GM15510 (cell line): ENCODE results near the gene HOXA3.

ENCODE experiments used
- POLR2A ChIP-seq: IDR thresholded peaks from 3 replicates; pipeline ENCODE4 v1.6.1; 2011; ENCODE audit warnings: borderline replicate concordance; ENCODE audit not compliant: insufficient read length; ENCODE audit errors: extremely low read depth

The HOXA3 gene

DNA sequence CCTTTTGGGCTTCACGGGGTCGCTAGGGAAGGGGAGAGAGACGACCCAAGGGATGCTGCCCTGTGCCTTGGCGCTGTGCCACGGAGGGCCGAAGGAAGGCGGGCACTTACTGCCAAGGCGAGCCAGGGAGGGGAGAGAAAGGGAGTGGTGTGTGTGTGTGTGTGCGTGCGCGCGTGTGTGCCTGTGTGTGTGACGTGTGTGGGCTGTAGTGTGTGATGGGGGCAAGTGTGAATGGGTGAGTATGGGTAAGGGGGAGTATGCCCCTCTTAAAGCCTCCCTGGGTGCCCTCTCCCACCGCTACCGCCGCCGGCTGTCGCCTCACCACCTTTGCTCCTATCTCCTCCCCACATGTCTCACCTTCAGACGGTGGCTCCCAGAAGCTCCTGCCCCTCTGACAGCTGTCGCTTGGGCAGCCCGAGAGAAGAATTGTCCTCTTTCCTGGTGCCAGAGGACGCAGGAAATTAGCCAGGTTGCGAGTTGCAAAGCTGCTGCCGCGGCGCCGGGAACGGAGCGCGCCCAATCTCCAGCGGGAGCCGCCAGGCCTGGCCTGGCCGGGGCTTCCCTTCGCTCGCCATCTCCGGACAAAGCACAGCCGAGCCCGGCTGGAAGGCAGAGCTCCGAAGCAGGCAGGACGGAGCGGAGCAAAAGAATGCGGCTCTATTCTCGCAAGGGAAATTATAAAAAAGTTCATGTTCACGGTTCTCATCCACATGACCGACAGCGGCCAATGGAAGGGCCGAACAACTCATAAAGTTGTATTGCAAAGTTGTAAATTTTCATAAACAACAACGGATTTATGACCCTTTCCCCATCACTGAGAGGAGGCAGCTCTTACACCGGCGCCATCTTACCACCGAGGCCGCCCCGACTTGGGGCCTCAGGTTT is at the start of gene HOXA3:
HOXA3 (minus strand) TSS at position 653 of the 885 bp plus-strand sequence. CDS start 41,943 bp downstream, outside the sequence.
- no peak for TF ChIP-seq POLR2A

DNA sequence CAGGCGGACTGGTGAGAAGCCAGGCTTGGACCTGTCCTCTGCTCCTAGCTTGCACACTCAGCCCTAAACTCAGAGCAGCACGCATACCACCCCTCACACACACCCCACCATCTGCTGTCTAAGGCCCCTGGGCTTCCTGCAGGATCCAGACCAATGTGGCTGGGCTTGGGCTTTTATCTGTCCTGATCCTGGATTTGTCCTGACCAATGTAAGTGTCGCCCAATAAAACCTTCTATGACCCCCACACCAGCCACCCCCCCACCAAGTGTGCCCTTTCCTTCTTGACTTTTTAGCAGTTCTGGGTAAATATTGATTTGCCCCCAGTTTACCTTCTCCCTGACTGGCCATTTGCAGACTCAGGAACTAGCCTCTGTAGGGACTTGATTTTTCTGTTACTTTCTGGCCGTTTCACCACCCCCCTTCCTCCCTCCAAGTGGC is 49.2 kb upstream of the HOXA3 start:
- no peak for TF ChIP-seq POLR2A

DNA sequence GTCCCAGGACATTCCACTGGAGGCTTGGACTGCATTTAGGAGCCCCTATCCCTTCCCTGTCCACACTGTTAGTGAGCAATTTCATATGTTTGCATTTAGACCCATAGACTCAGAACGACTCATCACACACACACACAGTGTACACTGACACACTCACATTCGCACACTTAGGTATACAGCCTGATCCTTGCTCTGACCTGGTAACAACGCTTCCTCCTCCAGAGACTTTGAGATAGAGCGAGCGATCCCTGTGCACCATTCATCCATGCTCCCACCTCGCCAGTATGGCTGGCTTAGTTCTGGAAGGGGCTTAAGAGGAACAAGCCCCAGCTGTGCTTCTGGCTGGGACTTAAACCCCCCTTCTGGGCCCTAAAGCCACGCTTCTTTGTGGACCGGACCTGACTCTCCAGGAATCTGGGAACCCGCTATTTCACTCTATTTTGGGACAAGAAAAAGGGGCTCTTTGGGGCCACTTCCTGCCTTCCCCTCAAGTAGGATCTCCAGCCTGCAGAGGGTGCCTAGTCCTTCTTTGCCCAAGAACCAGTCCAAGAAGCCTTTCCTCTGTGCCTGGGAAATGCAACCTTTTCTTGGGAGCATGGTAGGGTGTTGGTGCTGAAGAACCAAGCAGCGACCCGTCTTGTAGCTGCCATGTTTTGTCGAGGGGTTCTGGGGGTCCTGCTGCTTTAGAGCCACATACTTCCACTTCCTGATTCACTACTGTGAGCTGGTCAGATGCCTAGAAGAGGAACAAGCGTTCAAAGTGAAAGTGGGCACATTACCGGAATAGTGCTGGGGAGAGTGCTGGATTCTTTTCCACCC is 48.6 kb upstream of the HOXA3 start:
- no peak for TF ChIP-seq POLR2A

DNA sequence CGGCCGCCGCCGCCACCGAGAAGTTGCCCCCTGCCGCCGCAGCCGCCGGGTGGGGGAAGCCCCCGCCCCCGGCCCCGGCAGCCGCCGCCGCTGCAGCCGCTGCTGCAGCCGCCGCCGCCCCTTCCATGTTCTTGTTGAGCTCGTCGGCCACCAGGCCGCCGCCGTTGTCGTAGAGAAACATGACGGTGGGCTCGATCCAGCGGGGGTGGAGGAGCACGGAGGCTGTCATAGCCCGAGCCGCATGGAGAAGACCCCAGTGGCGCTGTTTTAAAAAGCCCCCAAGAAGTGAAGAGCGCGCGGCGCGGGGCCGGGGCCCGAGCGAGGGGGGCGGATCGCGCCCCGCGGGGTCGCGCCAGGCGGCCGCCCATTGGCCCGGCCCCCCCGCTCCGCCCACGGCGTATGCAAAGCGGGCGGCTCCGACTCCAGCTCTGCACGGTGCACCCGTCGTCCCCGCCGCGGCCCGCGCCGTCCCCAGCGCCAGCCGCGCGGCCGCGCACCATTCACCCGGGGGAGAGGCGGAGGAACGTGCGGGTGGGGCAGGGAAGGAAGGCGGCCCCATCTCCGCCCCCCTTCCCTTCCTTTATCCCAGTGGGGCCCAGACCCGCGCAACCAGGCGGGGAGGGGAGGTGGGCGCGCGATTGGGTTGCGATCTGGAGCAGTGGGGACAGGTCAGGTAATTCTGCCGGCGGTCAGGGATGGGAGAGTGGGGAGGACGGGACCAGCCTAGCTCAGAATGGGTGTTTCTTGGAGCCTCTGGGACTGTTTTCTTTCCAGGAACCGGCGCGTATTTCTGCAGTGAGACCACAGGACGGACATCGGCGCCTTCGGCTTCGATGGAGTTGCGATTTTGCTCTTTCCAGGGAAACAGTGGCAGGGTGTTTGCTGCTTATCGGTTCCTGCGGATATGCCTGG is 47.7 kb upstream of the HOXA3 start, which contains the start of gene HOXA13:
HOXA13 (minus strand) TSS at position 243 of the 912 bp plus-strand sequence; CDS start at position 229, 14 bp downstream.
- TF ChIP-seq POLR2A: no peak

DNA sequence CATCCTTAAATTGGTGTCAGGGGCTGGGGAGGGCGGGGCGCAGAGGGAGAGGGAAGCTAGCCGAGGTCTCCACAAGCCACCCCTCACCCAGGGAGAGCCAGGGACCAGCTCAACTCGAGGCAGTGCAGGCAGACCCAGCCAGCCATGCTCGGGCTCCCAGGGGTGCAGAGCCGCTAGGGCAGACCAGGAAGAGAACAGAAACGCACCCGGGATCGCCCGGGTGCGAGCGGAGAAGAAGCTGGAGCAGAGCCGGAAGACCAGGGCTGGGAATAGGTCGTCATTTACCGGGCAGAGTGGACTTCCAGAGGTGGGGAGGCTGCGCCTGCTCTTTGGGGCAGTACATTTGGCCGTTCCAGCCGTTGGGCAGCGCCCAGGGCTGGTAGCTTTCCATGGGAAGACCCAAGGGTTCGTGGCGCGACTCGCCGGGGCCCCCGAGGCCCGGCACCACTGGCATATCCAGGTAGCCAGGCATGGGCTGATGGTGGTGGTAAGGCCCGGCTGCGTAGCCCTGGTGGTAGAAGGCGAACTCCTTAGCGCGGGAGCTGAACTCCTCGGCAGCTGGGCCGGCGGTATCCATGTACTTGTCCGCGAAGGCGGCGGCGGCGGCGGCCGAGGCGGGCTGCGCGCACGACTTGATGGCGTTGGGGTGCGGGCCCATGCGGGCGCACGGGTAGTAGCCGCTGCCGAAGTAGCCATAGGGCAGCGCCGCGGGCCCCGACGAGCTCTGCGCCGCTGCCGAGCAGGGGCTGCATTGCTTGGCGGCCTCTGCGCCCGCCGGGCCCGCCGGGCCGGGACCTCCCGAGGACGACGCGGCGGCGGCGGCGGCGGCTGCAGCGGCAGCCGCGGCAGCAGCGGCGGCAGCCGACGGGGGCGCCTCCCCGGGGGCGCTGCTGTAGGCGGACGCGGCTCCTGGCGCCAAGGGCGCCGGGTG is 46.8 kb upstream of the HOXA3 start:
- TF ChIP-seq POLR2A: no peak

DNA sequence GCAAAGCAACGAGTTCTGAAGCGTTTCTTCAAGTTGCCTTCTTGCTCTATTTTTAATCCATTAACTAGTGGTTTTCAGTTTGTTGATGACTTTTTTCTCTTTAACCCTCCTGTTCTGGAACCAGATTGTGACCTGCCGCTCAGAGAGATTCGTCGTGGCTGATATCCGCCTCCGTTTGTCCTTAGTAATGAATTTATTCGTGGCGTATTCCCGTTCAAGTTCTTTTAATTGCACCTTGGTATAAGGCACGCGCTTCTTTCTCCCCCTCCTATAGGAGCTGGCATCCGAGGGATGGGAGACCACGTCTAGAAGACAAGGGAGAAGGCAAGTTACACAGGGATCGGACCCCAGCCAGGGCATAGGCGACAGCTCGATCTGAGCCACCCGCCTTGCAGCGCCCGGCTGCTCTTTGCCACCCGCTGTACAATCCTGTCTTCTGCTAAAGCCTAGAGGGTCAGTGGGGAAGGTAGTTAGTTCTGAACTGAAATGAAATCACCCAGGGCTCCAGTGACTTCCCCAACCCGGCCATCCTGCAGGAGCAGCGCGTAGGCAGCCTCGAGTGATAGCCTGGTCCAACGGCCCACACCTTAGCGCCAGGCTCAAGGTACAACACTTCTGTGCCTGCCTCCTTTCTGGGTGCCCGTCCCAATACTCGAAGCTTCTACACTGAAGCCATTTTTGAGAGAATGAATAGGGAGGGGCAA is 45.9 kb upstream of the HOXA3 start:
- no peak for TF ChIP-seq POLR2A

DNA sequence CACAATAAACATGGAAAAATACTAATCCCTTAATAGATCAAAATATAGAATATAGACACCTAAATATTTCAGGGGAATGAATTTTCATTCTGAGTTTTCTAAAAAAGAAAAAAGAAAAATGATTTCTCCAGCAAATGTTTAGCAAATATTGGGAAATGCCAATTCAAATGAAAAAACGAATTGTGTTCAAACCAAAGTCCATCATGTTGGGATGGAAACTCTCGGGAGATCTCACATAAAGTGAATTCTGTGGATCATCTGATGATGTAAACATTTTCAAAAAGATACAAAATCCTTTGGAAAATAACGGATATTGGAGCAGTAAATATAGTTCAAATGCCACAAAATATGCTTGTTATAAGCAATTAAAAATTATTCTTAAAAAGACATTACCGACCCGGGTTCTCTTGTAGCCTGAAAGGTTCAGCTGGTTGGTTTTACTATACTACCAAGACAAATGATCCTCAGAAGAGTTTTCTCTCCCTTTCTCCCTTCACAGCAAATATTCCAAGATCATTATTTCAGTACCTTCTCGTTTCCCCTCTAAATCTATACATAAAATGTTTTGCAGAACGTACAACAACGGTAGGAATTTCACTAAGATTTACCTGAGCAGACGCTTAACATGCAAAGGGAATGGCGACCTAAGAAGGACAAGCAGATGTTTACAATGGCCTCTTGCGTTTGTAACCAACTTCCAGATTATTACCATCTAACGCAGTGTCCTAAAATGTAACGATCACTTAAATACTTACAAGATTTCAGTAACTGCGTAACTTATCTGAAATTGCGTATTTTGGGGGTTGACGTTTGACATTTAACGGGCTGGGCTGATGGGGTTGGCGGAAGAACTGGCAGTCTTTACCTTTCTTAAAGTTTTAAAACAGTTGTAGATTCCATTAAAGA is 45.0 kb upstream of the HOXA3 start:
- TF ChIP-seq POLR2A: no peak

DNA sequence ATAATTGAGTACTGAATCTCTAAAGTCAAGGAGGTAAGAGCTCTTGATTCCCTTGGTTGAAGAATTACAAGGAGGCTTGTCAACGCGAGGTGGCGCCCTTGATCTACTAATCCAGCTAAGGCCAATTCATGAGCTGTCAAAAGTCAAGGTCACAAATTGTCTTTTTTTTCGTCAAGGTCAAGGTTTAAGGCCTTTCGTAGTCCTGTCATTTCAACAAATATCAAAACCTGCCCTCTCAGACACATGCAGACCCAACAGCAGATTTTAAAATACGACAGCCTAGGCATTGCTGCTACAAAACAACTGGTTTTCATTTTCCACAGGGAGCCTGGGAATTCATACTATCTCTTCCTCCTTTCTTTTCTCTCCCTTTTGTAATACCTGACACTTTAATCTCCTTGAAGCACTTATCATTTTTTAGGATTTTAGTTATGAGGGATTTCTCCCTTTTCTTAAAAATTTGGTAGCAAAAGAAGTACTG is 43.9 kb upstream of the HOXA3 start:
- no peak for TF ChIP-seq POLR2A

DNA sequence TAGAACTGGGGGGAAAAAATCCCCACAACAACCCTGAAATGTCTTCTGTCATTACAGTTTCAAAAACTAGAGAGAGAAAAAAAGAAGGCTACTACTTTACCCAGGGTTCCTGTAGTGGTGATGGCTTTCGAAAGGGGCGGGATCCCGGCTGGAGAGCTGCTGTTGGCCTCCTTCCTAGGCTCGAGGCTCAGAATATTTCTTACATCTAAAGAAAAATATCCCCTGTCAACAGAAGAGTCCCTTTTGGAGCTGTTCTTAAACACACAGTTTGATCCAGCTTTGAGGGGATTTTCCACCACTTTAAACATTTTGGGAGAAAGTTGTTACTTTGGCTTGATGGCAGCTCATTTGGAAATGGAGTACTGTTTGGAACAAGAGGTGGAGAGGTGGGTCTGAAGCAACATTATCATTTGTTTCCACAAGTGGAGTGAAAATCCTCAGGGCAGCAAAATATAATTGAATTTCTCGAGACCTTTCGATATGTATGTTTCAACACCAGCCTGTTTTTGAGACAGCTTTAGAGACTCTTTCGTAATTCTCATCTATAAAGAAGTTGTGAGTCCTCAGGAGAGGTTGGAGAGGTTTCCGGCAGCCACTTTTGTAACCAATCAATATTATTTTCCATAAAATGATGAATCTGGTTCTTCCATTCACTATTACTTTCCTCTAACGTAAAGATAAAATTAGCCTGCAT is 42.5 kb upstream of the HOXA3 start:
- no peak for TF ChIP-seq POLR2A

DNA sequence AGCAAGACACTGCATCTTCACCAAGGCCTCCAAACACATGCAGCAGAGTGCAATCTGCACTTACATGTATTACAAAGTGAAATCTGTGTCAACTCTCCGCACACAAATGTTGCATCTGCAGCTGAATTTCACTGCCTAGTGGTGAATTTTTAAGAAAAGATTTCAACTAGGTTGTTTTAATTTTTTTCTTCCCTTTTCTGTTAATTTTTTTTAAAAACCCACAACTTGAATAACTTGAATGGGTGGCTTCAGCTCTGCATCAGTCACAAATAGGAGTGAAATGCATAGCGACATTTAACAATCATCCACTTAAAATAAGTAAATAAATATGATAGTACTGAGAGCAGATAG is 41.6 kb upstream of the HOXA3 start:
- no peak for TF ChIP-seq POLR2A

DNA sequence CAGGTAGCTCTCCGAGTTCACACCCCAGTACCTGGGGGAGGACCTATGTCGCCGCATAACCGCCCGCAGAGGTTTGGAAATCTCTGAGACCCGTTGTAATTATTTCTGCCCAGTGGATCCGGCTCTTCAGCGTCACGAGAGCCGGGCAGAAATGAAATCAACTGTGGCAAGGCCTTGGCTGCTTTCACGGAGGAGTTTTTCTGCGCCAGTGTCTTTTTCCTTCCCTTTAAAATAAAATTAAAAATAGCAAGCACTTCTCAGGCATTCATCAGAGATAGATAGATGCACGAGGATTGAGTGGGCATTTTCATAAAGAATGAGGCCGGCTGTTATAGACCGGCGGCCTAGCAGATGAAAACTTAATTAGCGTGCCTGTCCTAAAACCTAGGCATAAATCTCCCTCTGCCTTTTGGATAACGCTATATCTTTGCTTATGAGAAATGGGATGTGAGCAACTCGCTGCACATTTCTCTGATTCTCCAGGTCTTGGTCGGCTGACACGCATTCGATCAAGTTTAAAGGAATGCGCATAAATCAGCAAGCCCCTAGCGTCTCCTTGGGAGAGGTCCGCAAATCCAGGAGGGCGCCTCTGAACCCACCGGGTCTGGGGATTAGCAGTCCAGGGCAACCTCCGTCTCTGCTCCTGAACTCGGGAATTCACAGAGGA is 41.1 kb upstream of the HOXA3 start:
- no peak for TF ChIP-seq POLR2A
